NB4 (cell line): ENCODE data around the gene ASB6.
"Not testable (repeated sequence)": the region's sequence is repeated elsewhere in the genome, so short reads cannot be mapped to it uniquely, and the experiment has no call there.

Experiments used
- DNase-seq: peaks from one replicate; pipeline ENCODE4 v3.0.0; 2010; ENCODE audit warnings: low read depth
- H3K4me3 ChIP-seq: one replicate; pipeline ENCODE4 v1.5.1; 2011; ENCODE audit warnings: mild to moderate bottlenecking, low read depth, low read length, moderate library complexity
- MYC ChIP-seq: IDR thresholded peaks from 2 replicates; pipeline ENCODE4 v1.6.1; 2011; ENCODE audit warnings: low read depth, low read length
- POLR2A ChIP-seq: IDR thresholded peaks from 2 replicates; pipeline ENCODE4 v1.6.1; 2011; ENCODE audit warnings: mild to moderate bottlenecking; ENCODE audit not compliant: insufficient read length; ENCODE audit errors: extremely low read depth
- TF ChIP-seq, protein P1 (sequence below): IDR thresholded peaks from 2 replicates; pipeline ENCODE4 v1.6.1; 2011; ENCODE audit warnings: low read depth, low read length
- TF ChIP-seq, protein P2 (sequence below): IDR thresholded peaks from one replicate; pipeline ENCODE4 v1.5.1; 2012; ENCODE audit warnings: low read depth, low read length

Gene ASB6

DNA sequence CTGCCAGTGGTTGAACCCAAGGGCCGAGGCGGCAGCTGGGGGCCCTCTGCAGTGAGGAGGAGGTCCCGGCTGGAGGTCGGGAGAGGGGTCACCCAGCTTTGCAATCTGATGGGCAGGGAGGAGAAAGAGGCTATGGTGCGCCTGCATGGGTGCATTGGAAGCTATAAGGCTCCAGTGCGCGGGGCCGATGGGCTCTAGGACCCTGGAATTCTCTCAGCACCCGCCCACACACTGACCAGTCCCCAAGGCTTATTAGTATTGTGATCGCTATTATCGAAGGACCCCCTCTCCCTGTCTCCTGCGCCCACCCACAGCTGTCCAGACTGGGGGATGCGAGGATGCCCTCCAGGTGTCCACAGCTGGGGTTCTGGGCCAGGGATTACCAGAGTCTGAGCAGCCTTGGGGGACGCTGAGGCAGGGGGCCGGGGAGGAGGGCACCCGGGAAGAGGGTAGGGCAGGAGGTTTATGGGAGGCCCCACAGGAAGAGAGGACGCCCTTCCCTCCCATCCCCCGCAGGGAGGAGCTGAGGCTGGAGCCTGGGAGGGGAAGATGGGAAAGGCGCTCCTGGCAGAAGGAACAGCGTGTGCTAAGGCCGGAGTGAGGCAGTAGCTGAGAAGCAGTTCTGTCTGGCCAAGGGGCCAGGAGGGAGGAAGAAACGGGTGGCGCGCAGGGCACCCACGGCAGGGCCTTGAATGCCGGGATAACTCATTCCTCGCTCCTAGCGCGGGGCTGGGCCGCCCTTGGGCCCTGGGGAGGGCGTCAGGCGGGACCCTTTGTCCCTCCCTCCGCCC is 45.2 kb downstream of the ASB6 start:
- no peak for DNase-seq
- TF ChIP-seq, protein P1, sequence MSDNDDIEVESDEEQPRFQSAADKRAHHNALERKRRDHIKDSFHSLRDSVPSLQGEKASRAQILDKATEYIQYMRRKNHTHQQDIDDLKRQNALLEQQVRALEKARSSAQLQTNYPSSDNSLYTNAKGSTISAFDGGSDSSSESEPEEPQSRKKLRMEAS: no peak
- TF ChIP-seq MYC (no peak), POLR2A (no peak)
- TF ChIP-seq, protein P2, sequence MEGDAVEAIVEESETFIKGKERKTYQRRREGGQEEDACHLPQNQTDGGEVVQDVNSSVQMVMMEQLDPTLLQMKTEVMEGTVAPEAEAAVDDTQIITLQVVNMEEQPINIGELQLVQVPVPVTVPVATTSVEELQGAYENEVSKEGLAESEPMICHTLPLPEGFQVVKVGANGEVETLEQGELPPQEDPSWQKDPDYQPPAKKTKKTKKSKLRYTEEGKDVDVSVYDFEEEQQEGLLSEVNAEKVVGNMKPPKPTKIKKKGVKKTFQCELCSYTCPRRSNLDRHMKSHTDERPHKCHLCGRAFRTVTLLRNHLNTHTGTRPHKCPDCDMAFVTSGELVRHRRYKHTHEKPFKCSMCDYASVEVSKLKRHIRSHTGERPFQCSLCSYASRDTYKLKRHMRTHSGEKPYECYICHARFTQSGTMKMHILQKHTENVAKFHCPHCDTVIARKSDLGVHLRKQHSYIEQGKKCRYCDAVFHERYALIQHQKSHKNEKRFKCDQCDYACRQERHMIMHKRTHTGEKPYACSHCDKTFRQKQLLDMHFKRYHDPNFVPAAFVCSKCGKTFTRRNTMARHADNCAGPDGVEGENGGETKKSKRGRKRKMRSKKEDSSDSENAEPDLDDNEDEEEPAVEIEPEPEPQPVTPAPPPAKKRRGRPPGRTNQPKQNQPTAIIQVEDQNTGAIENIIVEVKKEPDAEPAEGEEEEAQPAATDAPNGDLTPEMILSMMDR: no peak
- H3K4me3 ChIP-seq: no peak overlapping the region

DNA sequence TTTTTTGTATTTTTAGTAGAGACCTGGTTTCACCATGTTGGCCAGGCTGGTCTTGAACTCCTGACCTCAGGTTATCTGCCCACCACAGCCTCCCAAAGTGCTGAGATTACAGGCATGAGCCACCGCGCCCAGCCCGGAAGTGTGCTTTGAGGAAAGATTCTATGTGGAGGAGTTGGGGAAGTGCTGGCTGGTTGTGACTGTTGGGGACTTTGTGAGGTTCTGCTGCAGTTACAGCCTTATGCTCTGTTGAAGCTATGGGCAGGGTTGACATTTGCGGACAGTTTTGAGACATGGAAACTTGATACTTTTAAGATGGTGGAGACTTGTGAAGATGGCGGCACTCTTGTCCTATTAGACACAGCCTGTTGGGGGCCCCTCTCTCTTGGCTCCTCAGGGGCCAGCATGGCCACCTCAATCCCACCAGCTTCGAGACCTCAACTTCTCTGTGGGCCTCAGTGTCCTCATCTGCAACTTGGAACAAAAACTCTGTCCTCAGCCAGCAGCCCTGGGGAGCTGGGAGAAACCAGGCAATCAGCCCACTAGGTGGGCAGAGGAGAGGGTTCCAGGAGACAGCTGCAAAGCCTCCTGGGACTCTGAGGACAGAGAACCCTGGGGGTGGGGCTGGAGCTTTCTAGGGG is 45.9 kb downstream of the ASB6 start:
- no peak overlapping the region for H3K4me3 ChIP-seq
- peak; percentile 66 for DNase-seq
- TF ChIP-seq, protein P1: no peak
- TF ChIP-seq MYC (no peak), POLR2A (no peak)
- TF ChIP-seq, protein P2: no peak

DNA sequence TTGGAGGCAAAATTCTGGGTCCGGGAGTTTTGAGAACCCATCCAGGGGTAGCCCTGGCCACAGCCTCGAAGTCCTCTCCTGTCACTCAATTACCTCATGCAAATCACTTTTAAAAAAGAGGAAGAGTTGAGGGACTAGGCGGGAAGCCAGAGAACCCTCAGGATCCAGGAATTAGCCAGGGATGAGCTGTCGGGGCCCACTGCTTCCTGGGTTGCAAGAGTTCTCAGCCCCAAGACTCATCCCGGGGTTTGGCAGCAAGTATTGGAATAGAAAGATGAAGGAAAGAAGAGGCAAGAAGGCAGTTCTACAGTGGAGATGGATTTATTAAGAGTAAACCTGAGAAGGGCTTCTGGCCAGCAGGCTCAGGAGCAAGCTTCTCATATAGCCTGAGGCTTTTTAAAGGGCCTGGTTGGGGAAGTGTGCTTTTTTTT is 46.6 kb downstream of the ASB6 start:
- H3K4me3 ChIP-seq: no peak overlapping the region
- no peak for DNase-seq
- TF ChIP-seq POLR2A (no peak), MYC (no peak)
- TF ChIP-seq, protein P2: no peak
- TF ChIP-seq, protein P1: no peak

DNA sequence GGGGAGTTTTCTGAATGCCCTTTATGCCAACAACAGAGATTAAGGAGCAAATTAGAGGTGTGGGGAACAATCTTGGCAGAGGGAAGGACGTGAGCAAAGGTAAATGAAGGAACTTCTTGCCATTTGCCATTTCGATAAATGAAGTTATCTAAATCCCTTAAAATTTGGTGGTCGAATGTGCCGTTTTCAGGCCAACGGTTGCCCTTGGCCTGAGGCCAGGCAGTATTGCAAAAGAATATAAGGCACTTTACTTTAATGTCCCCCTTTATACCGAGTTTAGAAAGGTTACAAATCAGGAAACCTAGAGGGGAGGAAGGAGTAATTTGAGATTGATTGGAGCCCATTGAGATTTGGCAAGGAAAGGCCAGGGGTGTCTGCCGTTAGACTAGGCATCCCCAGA is 47.3 kb downstream of the ASB6 start:
- TF ChIP-seq MYC (no peak), POLR2A (no peak)
- TF ChIP-seq, protein P1: no peak
- TF ChIP-seq, protein P2: no peak
- DNase-seq: no peak
- H3K4me3 ChIP-seq: no peak overlapping the region

DNA sequence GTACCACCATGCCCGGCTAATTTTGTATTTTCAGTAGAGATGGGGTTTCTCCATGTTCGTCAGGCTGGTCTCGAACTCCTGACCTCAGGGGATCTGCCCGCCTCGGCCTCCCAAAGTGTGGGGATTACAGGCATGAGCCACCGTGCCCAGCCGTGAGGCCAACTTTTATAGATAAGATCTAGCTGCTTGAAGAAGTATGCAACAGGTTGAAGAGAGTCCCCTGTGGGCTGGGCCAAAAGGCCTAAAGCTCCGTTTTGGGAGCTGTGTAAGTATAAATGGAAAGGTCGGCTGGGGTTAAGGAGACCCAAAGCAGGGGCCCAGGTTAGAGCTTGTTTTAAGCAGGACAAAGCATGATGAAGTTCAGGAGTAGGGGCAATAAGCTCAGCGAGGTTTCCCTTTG is 49.2 kb downstream of the ASB6 start:
- not testable (repeated sequence) for DNase-seq, H3K4me3 ChIP-seq

DNA sequence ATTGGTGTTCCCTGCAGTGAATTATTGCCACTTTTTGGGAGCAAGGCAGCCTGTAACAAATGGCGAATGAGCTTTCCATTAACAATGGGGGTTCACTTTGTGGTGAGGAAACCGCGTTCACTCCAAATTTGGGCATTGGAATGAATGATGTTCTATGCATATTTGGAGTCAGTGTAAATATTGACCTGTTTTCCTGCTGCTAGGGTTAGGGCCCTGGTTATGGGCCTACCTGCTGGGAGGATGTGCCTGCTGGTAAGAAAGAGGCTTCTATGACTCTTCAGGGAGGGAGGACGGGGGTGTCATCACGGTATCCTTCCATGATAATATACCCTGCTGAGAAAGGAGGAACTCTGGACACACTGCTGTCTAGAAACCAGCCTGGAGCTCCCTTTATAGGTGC is 50.0 kb downstream of the ASB6 start:
- TF ChIP-seq MYC (no peak), POLR2A (no peak)
- TF ChIP-seq, protein P1: no peak
- TF ChIP-seq, protein P2: no peak
- no peak for DNase-seq
- H3K4me3 ChIP-seq: no peak overlapping the region
